ENCODE measurements around the gene VIPR2.
"Not testable (repeated sequence)": the region's sequence is repeated elsewhere in the genome, so short reads cannot be mapped to it uniquely, and the experiment has no call there.

VIPR2 gene

GRCh38 chr7:159165352-159165751 is 20.7 kb upstream of the VIPR2 start:
- Mint-ChIP-seq H3K36me3 (ENCODE audit: low read depth) (no peaks in the 10 kb centered on the region), H3K4me1 (ENCODE audit: low read depth) (no peaks in the 10 kb centered on the region)

GRCh38 chr7:159163703-159164301 is 19.1 kb upstream of the VIPR2 start:
- not testable (repeated sequence) for H3K27ac Mint-ChIP-seq; H3K27me3 Mint-ChIP-seq; H3K4me1 Mint-ChIP-seq (ENCODE audit: low read depth); H3K4me3 Mint-ChIP-seq; H3K9me3 Mint-ChIP-seq; H3K36me3 Mint-ChIP-seq (ENCODE audit: low read depth); DNase-seq

More at GRCh38 chr7:159165352-159165751, 20.7 kb upstream of the VIPR2 start:
- no peaks in the 10 kb centered on the region for H3K27me3 Mint-ChIP-seq
- DNase-seq = no peak
- H3K9me3 Mint-ChIP-seq = no peaks in the 10 kb centered on the region
- H3K27ac Mint-ChIP-seq = no peak overlapping the region
- H3K4me3 Mint-ChIP-seq = no peak overlapping the region

- not testable (repeated sequence) for H3K27ac Mint-ChIP-seq; H3K4me3 Mint-ChIP-seq; H3K9me3 Mint-ChIP-seq; DNase-seq; H3K4me1 Mint-ChIP-seq (ENCODE audit: low read depth); H3K36me3 Mint-ChIP-seq (ENCODE audit: low read depth); H3K27me3 Mint-ChIP-seq
Measured at GRCh38 chr7:159162050-159162626, 17.5 kb upstream of the VIPR2 start.

- Mint-ChIP-seq H3K9me3 (no peaks in the 10 kb centered on the region), H3K4me3 (no peak overlapping the region), H3K36me3 (ENCODE audit: low read depth) (no peaks in the 10 kb centered on the region), H3K4me1 (ENCODE audit: low read depth) (no peaks in the 10 kb centered on the region), H3K27ac (no peak overlapping the region), H3K27me3 (peaks cover 8% of the 10 kb centered on the region)
- no peak for DNase-seq
Measured at GRCh38 chr7:159160450-159160849, 15.8 kb upstream of the VIPR2 start.

GRCh38 chr7:159159731-159160130 is 15.1 kb upstream of the VIPR2 start:
- no peak overlapping the region for H3K4me3 Mint-ChIP-seq
- H3K27ac Mint-ChIP-seq = no peak overlapping the region
- H3K27me3 Mint-ChIP-seq = peaks cover 8% of the 10 kb centered on the region
- H3K4me1 Mint-ChIP-seq (ENCODE audit: low read depth) = no peaks in the 10 kb centered on the region
- no peaks in the 10 kb centered on the region for H3K36me3 Mint-ChIP-seq (ENCODE audit: low read depth)
- H3K9me3 Mint-ChIP-seq = no peaks in the 10 kb centered on the region
- no peak for DNase-seq

GRCh38 chr7:159158888-159159405 is 14.3 kb upstream of the VIPR2 start:
- Mint-ChIP-seq H3K4me3 (no peak overlapping the region), H3K36me3 (ENCODE audit: low read depth) (no peaks in the 10 kb centered on the region), H3K9me3 (no peaks in the 10 kb centered on the region), H3K27me3 (peaks cover 8% of the 10 kb centered on the region), H3K27ac (no peak overlapping the region), H3K4me1 (ENCODE audit: low read depth) (no peaks in the 10 kb centered on the region)
- no peak for DNase-seq

GRCh38 chr7:159158125-159158887 is 13.6 kb upstream of the VIPR2 start:
- H3K4me3 Mint-ChIP-seq = no peak overlapping the region
- H3K36me3 Mint-ChIP-seq (ENCODE audit: low read depth) = no peaks in the 10 kb centered on the region
- no peak overlapping the region for H3K27ac Mint-ChIP-seq
- no peaks in the 10 kb centered on the region for H3K9me3 Mint-ChIP-seq
- DNase-seq = no peak
- no peaks in the 10 kb centered on the region for H3K4me1 Mint-ChIP-seq (ENCODE audit: low read depth)
- H3K27me3 Mint-ChIP-seq = peaks cover 8% of the 10 kb centered on the region

- Mint-ChIP-seq H3K4me1 (ENCODE audit: low read depth) (no peaks in the 10 kb centered on the region), H3K4me3 (no peak overlapping the region), H3K9me3 (no peaks in the 10 kb centered on the region), H3K27ac (no peak overlapping the region), H3K27me3 (peaks cover 8% of the 10 kb centered on the region), H3K36me3 (ENCODE audit: low read depth) (no peaks in the 10 kb centered on the region)
- no peak for DNase-seq
Measured at GRCh38 chr7:159157714-159158113, 13.0 kb upstream of the VIPR2 start.

GRCh38 chr7:159156436-159157245 is 12.0 kb upstream of the VIPR2 start:
- peaks cover 8% of the 10 kb centered on the region for H3K27me3 Mint-ChIP-seq
- H3K9me3 Mint-ChIP-seq = no peaks in the 10 kb centered on the region
- no peaks in the 10 kb centered on the region for H3K4me1 Mint-ChIP-seq (ENCODE audit: low read depth)
- no peak overlapping the region for H3K27ac Mint-ChIP-seq
- DNase-seq = no peak
- no peak overlapping the region for H3K4me3 Mint-ChIP-seq
- H3K36me3 Mint-ChIP-seq (ENCODE audit: low read depth) = no peaks in the 10 kb centered on the region

GRCh38 chr7:159155410-159155809 is 10.7 kb upstream of the VIPR2 start:
- Mint-ChIP-seq H3K36me3 (ENCODE audit: low read depth) (no peaks in the 10 kb centered on the region), H3K27ac (no peak overlapping the region), H3K9me3 (no peaks in the 10 kb centered on the region), H3K4me1 (ENCODE audit: low read depth) (no peaks in the 10 kb centered on the region), H3K27me3 (peaks cover 8% of the 10 kb centered on the region), H3K4me3 (no peak overlapping the region)
- no peak for DNase-seq

GRCh38 chr7:159154243-159154642 is 9.6 kb upstream of the VIPR2 start:
- no peaks in the 10 kb centered on the region for H3K9me3 Mint-ChIP-seq
- DNase-seq = no peak
- no peaks in the 10 kb centered on the region for H3K36me3 Mint-ChIP-seq (ENCODE audit: low read depth)
- H3K27ac Mint-ChIP-seq = no peak overlapping the region
- H3K4me3 Mint-ChIP-seq = no peak overlapping the region
- no peaks in the 10 kb centered on the region for H3K4me1 Mint-ChIP-seq (ENCODE audit: low read depth)
- H3K27me3 Mint-ChIP-seq = peaks cover 7% of the 10 kb centered on the region

- Mint-ChIP-seq H3K27me3 (peaks cover 4% of the 10 kb centered on the region), H3K4me3 (no peak overlapping the region), H3K36me3 (ENCODE audit: low read depth) (no peaks in the 10 kb centered on the region), H3K4me1 (ENCODE audit: low read depth) (no peaks in the 10 kb centered on the region), H3K27ac (no peak overlapping the region), H3K9me3 (no peaks in the 10 kb centered on the region)
- DNase-seq = no peak
Measured at GRCh38 chr7:159153511-159153910, 8.8 kb upstream of the VIPR2 start.

GRCh38 chr7:159152816-159153215 is 8.1 kb upstream of the VIPR2 start:
- H3K36me3 Mint-ChIP-seq (ENCODE audit: low read depth) = no peaks in the 10 kb centered on the region
- no peaks in the 10 kb centered on the region for H3K4me1 Mint-ChIP-seq (ENCODE audit: low read depth)
- no peak overlapping the region for H3K4me3 Mint-ChIP-seq
- H3K9me3 Mint-ChIP-seq = no peaks in the 10 kb centered on the region
- no peak overlapping the region for H3K27ac Mint-ChIP-seq
- H3K27me3 Mint-ChIP-seq = peaks cover 6% of the 10 kb centered on the region
- no peak for DNase-seq

GRCh38 chr7:159151231-159151630 is 6.6 kb upstream of the VIPR2 start:
- no peaks in the 10 kb centered on the region for H3K36me3 Mint-ChIP-seq (ENCODE audit: low read depth)
- H3K4me1 Mint-ChIP-seq (ENCODE audit: low read depth) = no peaks in the 10 kb centered on the region
- no peak for DNase-seq
- H3K9me3 Mint-ChIP-seq = no peaks in the 10 kb centered on the region
- no peak overlapping the region for H3K27ac Mint-ChIP-seq
- H3K4me3 Mint-ChIP-seq = no peak overlapping the region
- H3K27me3 Mint-ChIP-seq = peaks cover 7% of the 10 kb centered on the region
